PC-9 (cell line): ENCODE measurements around the gene PRKACA.

ENCODE experiments used
- CTCF ChIP-seq: fragments of 200-600 bp; sonication (generic); conservative IDR thresholded peaks from 2 replicates; pipeline ENCODE4 v1.6.1; 2017; ENCODE audit warnings: mixed run types, antibody characterized with exemption, mild to moderate bottlenecking, moderate library complexity
- EZH2 ChIP-seq: fragments of 200-600 bp; sonication (generic); IDR thresholded peaks from 2 replicates; pipeline ENCODE4 v1.8.0; 2017; ENCODE audit warnings: antibody characterized with exemption, low read depth

- TF ChIP-seq CTCF (no peak), EZH2 (no peak)
Observed at GRCh38 chr19:14102102-14102696, 15.4 kb downstream of the PRKACA start.
